Kidney tubule cell (primary cell): ENCODE data around the gene PARP9.

Experiments used
- DNase-seq: peaks from one replicate; pipeline ENCODE4 v3.0.0-alpha.2; 2018; ENCODE audit warnings: low spot score

PARP9 gene

DNA sequence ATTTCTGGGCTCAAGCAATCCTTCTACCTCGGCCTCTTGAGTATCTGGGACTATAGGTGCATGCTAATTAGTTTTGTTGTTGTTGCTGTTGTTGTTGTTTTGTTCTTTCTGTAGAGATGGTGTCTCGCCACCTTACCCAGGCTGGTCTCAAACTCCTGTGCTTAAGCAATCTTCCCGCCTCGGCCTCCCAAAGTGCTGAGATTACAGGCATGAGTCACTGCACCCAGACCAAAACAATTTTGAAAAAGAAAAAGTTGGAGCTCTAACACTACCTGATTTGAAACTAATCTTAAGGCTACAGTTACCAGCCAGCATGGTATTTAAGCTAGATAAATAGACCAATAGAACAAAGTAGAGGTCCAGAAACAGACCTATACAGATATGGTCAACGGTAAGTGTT, 79.1 kb downstream of the PARP9 start:
- peak; percentile 21 for DNase-seq

GRCh38 chr3:122481390-122481789, 82.7 kb downstream of the PARP9 start:
- no peak for DNase-seq
